Endothelial cell of umbilical vein (primary cell): ENCODE data around the gene PDSS2.

Experiments used
- CTCF ChIP-seq, 2 donors: IDR thresholded peaks; 1 replicate in 1 of 2; 2 replicates in 1 of 2; pipeline ENCODE4 v1.5.1; 2011; ENCODE audit warnings: low read length in 2 of 2, mild to moderate bottlenecking in 2 of 2, moderate library complexity in 2 of 2, control low read depth in 1 of 2, inconsistent platforms in 1 of 2, low read depth in 1 of 2; ENCODE audit not compliant: insufficient read depth in 1 of 2; ENCODE audit errors: extremely low read depth in 1 of 2
- FOS ChIP-seq: IDR thresholded peaks from 2 replicates; pipeline ENCODE4 v1.6.1; 2011; ENCODE audit warnings: mild to moderate bottlenecking, low read length, moderate library complexity, borderline replicate concordance; ENCODE audit not compliant: insufficient read depth
- POLR2A ChIP-seq: IDR thresholded peaks from 2 replicates; pipeline ENCODE4 v1.6.1; 2012; ENCODE audit warnings: low read depth, mild to moderate bottlenecking, control low read depth, low read length
- POLR2AphosphoS5 ChIP-seq: IDR thresholded peaks from 2 replicates; pipeline ENCODE4 v1.6.1; 2012; ENCODE audit warnings: low read depth, mild to moderate bottlenecking, control low read depth, low read length, moderate library complexity; ENCODE audit not compliant: insufficient read depth

- TF ChIP-seq CTCF (IDR thresholded peaks at IDR 0.05; ENCODE audit: extremely low read depth in 1 of 2, insufficient read depth in 1 of 2, low read depth in 1 of 2, low read length in 2 of 2) (no peak), FOS (no peak), POLR2A (no peak), POLR2AphosphoS5 (no peak)
Observed at GRCh38 chr6:107107791-107108190, 351.6 kb downstream of the PDSS2 start.
